Astrocyte of the cerebellum (primary cell): ENCODE data around the gene DNM3.

ENCODE experiments used
- DNase-seq: peaks from one replicate; pipeline ENCODE4 v3.0.0-alpha.2; 2011; ENCODE audit warnings: low read depth
- H3K4me3 ChIP-seq: 2 replicates; pipeline ENCODE4 v1.5.1; 2011; ENCODE audit warnings: mild to moderate bottlenecking, low read depth, low read length, moderate library complexity
- in situ Hi-C: cut with HindIII; loops from 2 replicates; pipeline ENCODE4 v1.10.0; 2017; ENCODE audit warnings: low sequenced_read_pairs
- TF ChIP-seq, protein P1 (sequence below): IDR thresholded peaks from 2 replicates; pipeline ENCODE4 v1.5.1; 2012; ENCODE audit warnings: low read length, low read depth, moderate library complexity, mild to moderate bottlenecking; ENCODE audit errors: missing control alignments

The DNM3 gene

DNA sequence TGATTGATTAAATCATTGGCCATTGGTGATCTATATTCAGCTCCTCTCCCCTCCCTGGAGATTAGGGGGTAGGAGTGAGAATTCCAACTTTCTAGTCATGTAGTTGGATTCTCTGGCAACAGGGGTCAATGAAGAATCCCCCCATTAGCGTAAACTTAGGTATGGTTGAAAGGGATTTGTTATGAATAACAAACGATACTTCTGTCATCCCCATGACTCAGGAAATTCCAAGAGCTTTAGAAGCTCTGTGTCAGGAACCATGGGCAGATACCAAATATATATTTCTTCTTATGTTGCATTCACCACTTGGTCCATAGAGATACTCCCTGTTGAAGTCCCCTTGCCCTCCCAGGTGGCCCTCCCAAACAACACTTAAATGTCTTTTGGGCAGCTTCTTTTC, 124.5 kb downstream of the DNM3 start:
- TF ChIP-seq, protein P1, sequence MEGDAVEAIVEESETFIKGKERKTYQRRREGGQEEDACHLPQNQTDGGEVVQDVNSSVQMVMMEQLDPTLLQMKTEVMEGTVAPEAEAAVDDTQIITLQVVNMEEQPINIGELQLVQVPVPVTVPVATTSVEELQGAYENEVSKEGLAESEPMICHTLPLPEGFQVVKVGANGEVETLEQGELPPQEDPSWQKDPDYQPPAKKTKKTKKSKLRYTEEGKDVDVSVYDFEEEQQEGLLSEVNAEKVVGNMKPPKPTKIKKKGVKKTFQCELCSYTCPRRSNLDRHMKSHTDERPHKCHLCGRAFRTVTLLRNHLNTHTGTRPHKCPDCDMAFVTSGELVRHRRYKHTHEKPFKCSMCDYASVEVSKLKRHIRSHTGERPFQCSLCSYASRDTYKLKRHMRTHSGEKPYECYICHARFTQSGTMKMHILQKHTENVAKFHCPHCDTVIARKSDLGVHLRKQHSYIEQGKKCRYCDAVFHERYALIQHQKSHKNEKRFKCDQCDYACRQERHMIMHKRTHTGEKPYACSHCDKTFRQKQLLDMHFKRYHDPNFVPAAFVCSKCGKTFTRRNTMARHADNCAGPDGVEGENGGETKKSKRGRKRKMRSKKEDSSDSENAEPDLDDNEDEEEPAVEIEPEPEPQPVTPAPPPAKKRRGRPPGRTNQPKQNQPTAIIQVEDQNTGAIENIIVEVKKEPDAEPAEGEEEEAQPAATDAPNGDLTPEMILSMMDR: no peak
- in situ Hi-C loops: no loop called here
- no peak for DNase-seq

DNA sequence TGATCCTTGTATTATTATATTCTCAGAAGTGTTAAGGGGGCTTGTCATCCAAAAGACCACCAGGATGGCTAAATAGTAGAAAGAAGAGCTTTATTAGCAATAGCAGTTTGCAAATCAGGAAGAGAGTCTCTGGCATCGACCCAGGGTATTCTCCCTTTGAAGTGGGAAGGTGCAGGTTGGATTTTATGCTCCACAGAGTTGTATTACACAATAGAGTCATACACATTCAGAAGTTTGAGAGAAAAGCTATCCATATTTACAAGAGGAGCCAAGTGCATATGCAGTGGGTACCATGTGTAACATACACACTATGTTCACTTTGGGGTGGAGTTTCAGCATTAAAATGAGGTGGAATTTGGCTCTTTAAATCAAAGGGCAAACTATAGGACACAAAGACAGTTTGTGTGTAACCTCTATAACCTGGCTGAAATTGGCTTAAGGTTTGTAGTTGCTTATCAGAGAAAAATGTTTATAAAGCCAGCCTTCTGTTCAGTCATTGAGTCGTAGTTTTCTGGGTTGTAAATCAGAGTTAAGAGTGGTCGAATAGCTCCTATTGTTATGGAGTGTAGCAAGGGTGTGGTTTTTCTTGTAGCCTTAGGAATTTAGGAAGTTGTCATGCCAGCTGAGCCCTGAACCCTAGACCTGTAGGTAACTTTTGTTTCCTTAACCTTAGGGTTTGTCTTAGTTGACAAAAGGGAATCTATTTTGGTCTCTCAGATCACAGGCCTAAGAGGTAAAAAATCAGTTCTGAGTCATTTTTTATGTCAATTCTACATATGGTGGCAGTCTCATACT, 125.3 kb downstream of the DNM3 start:
- in situ Hi-C loops: no loop called here
- no peak overlapping the region for H3K4me3 ChIP-seq
- TF ChIP-seq, protein P1: no peak
- no peak for DNase-seq

More for the DNA sequence above, 124.5 kb downstream of the DNM3 start:
- no peak overlapping the region for H3K4me3 ChIP-seq

DNA sequence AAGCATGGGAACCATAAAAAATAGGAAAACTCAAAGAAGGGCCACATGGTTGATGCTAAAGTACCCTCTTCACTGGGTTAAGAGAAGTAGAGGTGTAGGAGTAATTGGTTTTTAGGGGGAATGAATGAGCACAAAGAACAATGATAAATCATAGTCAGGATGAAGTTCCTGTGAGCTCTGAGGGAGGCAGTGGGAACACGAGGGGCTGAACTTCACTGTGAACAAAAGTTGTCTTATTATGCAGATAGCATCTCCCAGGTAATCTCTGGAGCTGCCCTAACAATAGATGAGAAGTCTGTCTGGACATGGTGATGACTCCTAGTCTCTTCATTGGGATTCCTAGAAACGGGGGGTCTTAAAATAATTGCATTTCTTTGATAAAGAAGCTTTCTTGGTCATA, 127.9 kb downstream of the DNM3 start:
- no peak overlapping the region for H3K4me3 ChIP-seq
- TF ChIP-seq, protein P1: no peak
- in situ Hi-C loops: no loop called here
- DNase-seq: no peak

DNA sequence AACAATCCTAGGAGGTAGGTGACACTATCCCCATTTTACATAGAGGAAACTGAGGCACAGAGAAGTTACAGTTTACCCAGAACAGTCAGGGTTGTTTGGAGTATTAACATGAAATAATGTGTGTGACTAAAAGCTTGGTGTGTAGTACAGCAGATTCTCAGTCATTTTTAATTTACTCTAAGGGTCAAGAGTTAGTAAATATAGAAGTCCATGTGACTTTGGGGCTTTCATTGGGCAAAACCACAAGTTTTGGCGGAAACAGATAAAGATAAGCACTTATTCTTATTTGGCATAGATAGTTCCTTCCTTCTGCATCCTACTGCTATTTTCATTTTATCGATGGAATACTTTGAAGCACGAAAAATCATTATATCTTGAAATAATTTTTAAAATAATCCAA, 128.5 kb downstream of the DNM3 start:
- TF ChIP-seq, protein P1: no peak
- in situ Hi-C loops: no loop called here
- no peak for DNase-seq
- H3K4me3 ChIP-seq: no peak overlapping the region

DNA sequence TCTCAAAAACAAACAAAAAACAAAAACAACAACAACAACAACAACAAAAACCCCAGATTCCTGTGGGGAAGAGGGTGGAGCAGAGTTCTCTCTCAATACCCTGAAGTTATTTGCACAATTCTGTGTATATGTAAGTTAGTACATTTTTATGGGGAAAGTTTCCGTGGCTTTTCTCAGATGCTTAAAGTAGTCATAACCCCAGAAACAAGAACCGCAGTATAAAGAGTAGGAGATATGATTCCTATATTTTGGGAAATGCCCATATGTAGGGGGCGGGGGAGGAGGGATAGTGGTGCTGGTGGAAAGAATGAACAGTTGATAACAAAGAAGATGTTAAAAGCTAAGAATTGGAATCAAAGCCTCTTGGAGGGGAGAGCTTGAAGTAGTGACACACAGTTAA, 131.5 kb downstream of the DNM3 start:
- DNase-seq: no peak
- in situ Hi-C loops: no loop called here
- TF ChIP-seq, protein P1: no peak
- no peak overlapping the region for H3K4me3 ChIP-seq

DNA sequence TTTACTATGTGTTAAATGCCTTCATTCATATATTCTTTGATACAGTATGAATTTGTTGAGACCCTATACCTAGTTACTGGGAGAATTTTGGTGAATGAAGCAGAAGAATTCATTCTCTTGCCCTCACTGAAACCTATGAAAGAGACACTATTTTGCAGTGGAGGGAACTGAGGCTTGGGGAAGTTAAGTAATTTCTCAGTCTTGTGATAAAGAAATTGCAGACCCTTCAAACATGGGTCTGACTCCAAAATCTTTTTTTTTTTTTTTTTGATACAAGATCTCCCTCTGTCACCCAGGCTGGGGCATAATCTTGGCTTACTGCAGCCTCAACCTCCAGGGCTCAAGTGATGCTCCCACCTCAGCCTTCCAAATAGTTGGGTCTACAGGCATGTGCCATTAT, 132.1 kb downstream of the DNM3 start:
- no peak overlapping the region for H3K4me3 ChIP-seq
- TF ChIP-seq, protein P1: no peak
- in situ Hi-C loops: no loop called here
- no peak for DNase-seq
